GM21390 (cell line): ENCODE data around the gene CD79B.

Source experiments
- ATAC-seq: cut with Tn5 transposase; IDR thresholded peaks from one replicate; pipeline ENCODE4 v1.9.1; 2021; ENCODE audit not compliant: unreplicated experiment

Gene CD79B

GRCh38 chr17:63954402-63955063 lies 22.4 kb upstream of the CD79B start:
- ATAC-seq, result no peak

DNA sequence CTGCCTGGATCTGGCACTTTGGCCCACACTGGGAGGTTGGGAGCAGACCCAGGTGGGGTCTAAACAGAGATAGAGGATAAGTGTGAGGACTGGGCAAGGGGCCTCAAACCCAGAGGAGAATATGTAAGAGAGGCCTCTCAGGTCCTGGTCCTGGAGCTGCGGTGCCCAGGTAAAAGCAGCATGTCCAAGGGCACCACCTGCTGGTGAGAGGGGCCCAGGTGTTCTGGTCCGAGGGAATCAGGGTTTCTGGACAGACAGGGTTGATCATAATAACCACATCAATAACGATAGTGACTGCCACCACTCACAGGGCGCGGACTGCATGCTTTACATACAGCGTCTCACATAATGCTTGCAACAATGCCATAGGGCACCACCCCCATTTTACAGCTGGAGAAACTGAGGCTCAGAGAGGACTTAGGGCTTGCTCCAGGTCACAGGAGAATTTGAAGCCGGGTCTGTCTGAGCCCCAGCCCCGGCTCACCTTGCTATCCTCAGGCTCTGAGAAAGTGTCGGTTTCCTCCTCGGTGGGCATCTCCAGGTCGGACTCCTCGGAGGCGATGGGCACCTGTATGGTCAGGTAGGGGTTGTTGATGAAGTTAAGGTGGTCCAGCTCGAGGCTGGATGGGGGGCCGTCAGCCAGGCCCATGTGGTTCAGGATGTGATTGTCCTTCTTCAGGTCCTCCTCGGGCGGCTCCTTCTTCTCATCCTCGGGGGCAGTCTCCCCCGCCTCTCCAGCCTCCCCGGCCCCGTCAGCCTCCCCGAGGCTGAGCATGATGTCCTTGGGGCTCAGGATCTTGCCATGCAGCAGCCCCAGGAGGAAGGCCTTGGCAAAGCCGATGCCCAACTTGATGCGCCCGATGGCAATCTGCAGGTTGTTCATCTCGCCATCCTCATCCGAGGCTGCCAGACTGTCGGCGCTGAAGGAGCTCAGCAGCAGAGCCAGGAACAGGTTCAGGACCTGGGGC lies 19.1 kb upstream of the CD79B start:
- no peak for ATAC-seq

DNA sequence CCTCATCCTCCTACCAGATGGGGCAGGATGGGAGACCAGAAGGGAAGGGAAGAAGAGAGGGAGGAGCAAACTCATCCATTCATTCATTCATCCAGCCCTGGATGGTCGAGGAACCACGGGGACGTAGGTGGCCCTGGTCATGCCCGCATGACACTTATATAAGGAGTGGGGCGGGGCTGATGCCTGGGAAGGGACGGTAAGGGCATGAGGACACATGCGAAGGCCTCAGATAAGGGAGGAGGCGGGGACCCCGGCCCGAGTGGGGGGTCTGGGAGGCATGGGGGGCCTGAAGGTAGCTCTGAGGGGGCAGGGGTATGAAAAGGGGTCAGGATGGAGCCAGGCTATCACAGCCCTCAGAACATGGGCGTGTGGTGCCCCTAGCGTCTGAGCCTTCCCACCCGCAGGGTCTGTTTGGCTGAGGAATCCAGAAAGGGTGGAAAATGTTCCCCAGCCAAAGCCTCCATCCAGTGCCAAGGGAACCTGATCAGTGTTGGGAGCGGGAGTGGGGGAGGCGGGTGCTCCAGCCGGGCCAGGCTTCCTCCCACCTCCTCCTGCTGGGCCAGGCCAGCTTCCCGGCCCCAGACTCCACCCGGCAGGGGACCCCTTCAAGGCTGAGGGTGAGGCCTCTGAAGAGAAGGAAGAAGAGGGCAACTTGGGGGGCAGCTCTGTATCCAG lies 17.6 kb upstream of the CD79B start:
- ATAC-seq, result no peak

DNA sequence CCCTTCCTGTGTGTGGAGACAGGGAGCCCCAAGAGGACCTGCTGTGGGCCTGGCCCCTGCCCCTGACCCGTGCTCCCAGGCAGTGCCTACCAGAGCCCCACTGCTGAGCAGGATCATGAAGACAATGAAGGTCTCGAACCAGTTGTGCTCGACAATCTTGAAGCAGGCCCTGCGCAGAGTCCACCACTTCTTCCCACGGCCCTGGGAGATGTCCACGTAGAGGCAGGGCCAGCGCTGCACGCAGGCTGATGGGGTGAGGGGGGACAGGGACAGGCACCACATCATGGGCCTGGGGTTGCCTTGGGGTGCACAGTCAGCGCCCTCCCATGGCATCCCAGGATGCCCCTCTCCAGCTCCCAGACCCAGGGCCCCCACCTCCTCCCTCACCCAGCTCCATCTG lies 16.4 kb upstream of the CD79B start:
- no peak for ATAC-seq

- ATAC-seq, result no peak
Measured at GRCh38 chr17:63947711-63948330, 15.7 kb upstream of the CD79B start.

DNA sequence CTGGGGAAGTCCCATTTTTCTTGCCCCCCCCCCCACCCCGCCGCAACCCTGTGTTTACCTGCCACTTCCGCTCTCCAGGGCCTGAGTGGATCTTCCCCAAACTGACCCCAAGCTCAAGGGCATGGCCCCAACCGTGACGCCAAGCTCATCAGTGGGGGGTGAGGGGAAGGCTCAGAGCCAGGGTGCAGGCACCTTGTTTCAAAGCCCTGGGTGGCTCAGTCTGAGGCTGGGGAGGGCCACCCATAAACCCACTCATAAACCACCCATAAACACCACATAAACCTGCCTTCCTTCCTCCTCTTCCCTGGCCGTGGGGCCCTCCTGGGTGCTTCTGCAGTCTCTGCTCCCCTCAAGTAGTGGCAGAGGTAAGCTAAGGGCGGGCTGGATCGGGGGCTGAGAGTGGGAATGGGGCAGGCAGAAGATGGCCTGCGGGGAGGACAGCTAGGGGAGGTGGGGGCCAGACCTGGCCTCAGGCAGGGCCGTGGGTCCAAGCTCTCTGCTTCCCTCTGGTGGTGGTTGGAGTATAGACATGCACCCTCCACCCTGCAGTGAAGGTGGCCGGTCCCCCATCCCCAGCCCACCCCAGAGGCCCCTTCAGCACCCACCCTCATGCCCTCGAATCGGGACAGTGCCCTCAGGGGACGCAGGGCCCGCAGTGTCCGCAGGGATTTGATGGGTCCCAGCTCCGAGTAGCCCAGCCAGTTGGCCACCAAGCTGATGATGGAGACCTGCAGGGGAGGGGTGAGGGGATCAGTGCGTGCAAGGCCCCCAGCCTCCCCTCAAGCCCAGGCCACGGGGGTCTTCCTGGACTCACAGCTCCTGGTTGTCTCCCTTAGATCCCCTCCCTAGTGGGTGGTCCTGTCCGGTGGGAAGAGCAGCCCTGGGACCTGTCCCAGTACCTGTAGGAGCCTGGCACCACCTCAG lies 14.6 kb upstream of the CD79B start:
- no peak for ATAC-seq

DNA sequence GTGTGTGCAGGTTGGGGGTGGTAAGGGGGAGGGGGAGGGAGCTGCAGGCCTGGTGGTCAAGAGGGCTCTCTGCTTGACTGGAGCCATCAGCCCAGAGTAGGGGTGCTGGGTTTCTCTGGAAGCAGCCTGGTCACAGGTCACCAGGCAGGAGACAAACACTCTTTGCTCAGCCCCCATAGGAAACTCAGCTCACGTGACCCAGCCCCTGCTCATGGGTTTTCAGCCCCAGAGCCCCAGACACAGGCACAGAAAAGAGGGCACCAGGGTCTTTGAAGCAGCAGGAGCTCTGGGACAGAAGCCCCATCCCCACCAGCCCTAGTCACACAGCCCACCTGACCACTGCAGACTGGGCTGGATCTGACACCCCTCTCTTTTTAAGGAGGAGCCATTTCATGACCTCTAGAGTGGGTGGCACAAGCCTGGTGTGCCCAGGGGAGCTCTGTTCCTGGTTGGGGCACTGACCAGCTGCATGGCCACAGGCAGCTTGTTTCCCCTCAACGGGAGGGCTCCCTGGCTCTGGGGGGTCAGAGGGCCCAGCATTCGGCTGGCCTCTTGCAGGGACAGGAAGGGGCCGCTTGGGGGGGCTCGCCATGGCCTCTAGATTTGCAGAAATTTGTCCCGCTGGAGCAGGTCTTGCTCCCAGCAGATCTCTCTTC lies 13.8 kb upstream of the CD79B start:
- no peak for ATAC-seq

DNA sequence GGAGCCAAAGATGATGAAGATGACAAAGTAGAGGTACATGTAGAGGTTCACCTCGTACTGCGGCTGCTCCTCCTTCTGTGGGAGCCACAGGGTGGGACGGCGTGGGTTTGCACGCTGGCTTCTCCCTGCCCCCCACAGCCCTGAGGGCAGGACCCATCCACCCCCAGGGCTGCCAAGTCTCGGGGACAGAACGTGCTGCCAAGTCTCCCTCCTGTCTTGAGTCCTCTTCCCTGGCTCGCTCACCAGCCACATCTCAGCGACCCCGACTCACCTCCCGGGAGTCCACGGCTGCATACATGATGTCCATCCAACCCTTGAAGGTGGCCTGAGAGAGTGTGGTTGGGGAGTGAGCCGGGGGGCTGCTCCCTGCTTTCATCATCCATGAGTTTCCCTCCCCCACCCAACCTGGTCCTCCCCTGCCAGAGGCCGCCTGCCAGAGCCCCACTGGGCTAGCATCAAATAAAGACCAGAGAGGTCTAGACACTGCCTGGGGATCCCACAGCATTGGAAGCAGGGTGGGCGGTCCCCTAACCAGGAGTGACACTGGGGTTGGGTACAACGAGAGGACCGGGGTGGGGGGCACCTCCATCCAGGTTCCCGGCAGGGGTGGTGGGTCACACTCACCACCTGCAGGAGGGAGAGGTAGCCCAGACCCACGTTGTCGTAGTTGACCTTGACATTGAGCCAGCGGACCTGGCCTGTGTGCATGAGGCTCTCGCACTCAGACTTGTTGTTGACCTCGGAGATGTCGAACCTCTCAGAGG lies 12.8 kb upstream of the CD79B start:
- no peak for ATAC-seq

- ATAC-seq, result no peak
Measured at GRCh38 chr17:63943745-63944144, 11.6 kb upstream of the CD79B start.

DNA sequence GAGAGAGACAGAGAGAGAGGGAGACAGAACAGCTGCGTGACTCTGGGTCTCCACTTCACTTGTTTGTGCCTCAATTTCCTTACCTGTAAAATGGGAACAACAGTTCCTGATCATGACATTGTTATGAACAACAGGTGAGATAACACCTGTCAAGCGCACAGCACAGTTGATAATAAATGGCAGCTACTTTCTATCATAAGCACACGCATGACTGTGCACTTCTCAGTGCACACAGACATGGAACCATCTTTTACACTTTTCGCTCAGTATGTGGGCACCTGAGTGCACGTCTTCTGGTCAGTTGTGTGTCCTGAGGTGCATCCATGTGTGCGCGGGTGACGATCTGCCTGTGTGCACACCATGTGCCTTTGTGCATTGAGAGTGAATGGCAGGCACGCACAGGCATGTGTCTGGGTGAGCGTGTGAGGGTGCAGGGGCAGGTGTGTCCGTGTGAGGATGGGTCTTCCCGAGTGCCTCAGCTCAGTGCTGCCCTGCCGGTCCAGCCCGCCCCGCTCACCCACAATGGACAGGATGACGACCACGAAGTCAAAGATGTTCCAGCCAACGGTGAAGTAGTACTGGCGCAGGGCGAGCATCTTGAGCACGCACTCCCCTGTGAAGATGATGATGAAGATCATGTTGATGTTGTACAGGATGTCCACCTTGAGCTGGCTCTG lies 10.3 kb upstream of the CD79B start:
- no peak for ATAC-seq

GRCh38 chr17:63941751-63942150 lies 9.6 kb upstream of the CD79B start:
- no peak for ATAC-seq

- no peak for ATAC-seq
Measured at GRCh38 chr17:63941162-63941561, 9.0 kb upstream of the CD79B start.

- no peak for ATAC-seq
Measured at GRCh38 chr17:63940584-63940983, 8.5 kb upstream of the CD79B start.

- ATAC-seq, result no peak
Measured at GRCh38 chr17:63939884-63940283, 7.8 kb upstream of the CD79B start.

GRCh38 chr17:63939401-63939800 lies 7.3 kb upstream of the CD79B start:
- no peak for ATAC-seq

GRCh38 chr17:63937920-63938319 lies 5.8 kb upstream of the CD79B start:
- ATAC-seq, result no peak

DNA sequence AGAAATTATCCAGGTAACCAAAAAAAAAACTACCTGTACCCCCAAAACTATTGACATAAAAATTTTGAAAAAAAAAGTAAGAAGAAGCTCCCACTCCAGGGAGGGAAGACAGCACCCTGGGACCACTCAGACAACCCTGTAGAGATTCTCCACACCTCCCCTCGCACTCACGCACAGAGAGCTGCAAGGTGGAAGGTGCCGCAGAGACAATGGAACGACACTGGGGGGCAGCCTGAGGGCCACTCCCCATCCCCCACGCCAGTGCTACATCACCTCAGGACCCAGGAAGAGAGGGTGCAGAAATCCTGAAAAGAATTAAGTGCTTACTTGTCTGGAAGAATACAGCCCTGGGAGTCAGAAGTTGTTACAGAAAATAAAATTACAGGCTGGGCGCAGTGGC lies 5.2 kb upstream of the CD79B start:
- ATAC-seq, result no peak
